ENCODE measurements around the gene RSPH6A.

DNA sequence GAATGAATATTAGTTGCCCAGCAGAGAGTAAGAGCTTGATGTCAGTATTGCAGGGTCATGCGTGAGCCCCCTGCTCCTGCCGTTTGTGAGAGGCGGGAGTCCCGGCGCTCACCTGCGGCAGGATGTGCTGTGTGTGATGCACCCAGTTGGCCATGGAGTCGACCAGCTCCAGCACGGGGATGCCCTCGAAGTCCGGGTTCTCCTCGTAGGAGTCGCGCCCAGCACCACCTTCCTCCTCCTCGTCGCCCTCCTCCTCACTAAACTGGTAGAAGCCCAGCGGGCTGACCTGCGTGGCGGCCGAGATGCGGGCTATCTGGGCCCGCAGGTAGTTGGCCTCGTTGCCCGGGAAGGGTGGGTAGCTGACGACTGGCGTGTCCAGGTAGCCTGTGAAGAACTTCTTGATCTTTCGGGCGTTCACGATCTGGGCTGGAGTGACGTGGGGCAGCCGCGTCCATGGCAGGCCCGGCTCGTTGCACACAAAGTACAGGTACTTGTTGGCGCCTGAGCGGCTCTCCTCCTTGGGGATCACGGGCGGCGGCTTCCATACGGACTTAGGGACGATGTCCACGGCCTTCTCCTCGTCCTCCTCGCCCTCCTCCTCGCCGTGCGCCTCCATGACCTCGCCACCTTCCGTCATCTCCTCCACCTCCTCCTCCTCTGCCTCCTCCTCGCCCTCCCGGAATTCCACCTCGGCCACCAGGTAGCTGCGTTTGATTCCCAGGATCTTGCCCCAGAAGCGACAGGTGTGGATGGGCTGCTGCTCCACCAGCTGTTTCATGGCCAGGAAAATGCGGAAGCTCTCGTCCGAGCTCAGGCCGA lies 10.8 kb downstream of the RSPH6A start:
- TF ChIP-seq USF1 (IDR thresholded peaks at IDR 0.05) (no peak), CEBPB (IDR thresholded peaks at IDR 0.05) (no peak), FOXM1 (IDR thresholded peaks at IDR 0.05; ENCODE audit: borderline replicate concordance, low read depth) (no peak), NFIC (IDR thresholded peaks at IDR 0.05) (no peak)
- TF ChIP-seq, protein P1, sequence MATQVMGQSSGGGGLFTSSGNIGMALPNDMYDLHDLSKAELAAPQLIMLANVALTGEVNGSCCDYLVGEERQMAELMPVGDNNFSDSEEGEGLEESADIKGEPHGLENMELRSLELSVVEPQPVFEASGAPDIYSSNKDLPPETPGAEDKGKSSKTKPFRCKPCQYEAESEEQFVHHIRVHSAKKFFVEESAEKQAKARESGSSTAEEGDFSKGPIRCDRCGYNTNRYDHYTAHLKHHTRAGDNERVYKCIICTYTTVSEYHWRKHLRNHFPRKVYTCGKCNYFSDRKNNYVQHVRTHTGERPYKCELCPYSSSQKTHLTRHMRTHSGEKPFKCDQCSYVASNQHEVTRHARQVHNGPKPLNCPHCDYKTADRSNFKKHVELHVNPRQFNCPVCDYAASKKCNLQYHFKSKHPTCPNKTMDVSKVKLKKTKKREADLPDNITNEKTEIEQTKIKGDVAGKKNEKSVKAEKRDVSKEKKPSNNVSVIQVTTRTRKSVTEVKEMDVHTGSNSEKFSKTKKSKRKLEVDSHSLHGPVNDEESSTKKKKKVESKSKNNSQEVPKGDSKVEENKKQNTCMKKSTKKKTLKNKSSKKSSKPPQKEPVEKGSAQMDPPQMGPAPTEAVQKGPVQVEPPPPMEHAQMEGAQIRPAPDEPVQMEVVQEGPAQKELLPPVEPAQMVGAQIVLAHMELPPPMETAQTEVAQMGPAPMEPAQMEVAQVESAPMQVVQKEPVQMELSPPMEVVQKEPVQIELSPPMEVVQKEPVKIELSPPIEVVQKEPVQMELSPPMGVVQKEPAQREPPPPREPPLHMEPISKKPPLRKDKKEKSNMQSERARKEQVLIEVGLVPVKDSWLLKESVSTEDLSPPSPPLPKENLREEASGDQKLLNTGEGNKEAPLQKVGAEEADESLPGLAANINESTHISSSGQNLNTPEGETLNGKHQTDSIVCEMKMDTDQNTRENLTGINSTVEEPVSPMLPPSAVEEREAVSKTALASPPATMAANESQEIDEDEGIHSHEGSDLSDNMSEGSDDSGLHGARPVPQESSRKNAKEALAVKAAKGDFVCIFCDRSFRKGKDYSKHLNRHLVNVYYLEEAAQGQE (IDR thresholded peaks at IDR 0.05; ENCODE audit: low read depth) = no peak

All from Ishikawa (cell line).